DMS79 (cell line): ENCODE results near the gene MXD4.
"Not testable (repeated sequence)": the region's sequence is repeated elsewhere in the genome, so short reads cannot be mapped to it uniquely, and the experiment has no call there.

Experiments
- DNase-seq: peaks from one replicate; lab custom pipeline; 2025; lab: John Stamatoyannopoulos, UW

The MXD4 gene

GRCh38 chr4:2275044-2275397 lies 13.1 kb upstream of the MXD4 start:
- DNase-seq: not testable (repeated sequence)

GRCh38 chr4:2274320-2275043 lies 12.6 kb upstream of the MXD4 start:
- no peak for DNase-seq

- DNase-seq: no peak
Observed at GRCh38 chr4:2273657-2274319, 11.9 kb upstream of the MXD4 start.

GRCh38 chr4:2273221-2273620 lies 11.3 kb upstream of the MXD4 start:
- DNase-seq: no peak

GRCh38 chr4:2272828-2273120 lies 10.9 kb upstream of the MXD4 start:
- no peak for DNase-seq

GRCh38 chr4:2272026-2272827 lies 10.3 kb upstream of the MXD4 start:
- no peak for DNase-seq

GRCh38 chr4:2271279-2272025 lies 9.5 kb upstream of the MXD4 start:
- no peak for DNase-seq

GRCh38 chr4:2270341-2271165 lies 8.6 kb upstream of the MXD4 start:
- no peak for DNase-seq

GRCh38 chr4:2269618-2270163 lies 7.8 kb upstream of the MXD4 start:
- no peak for DNase-seq

GRCh38 chr4:2269206-2269531 lies 7.3 kb upstream of the MXD4 start:
- DNase-seq: no peak

- DNase-seq: no peak
Observed at GRCh38 chr4:2268357-2269205, 6.7 kb upstream of the MXD4 start.

GRCh38 chr4:2267841-2268240 lies 5.9 kb upstream of the MXD4 start:
- no peak for DNase-seq

- DNase-seq: no peak
Observed at GRCh38 chr4:2267320-2267811, 5.5 kb upstream of the MXD4 start.

- DNase-seq: no peak
Observed at GRCh38 chr4:2266821-2267220, 4.9 kb upstream of the MXD4 start.

- DNase-seq: no peak
Observed at GRCh38 chr4:2266181-2266580, 4.3 kb upstream of the MXD4 start.

- no peak for DNase-seq
Observed at GRCh38 chr4:2265113-2266110, 3.5 kb upstream of the MXD4 start.

GRCh38 chr4:2264481-2265041 lies 2.7 kb upstream of the MXD4 start:
- no peak for DNase-seq

GRCh38 chr4:2263926-2264321 lies 2.0 kb upstream of the MXD4 start:
- DNase-seq: no peak

- DNase-seq: no peak
Observed at GRCh38 chr4:2262944-2263250, 988 bp upstream of the MXD4 start.
